Immature natural killer cell (primary cell): ENCODE results near the gene GLRA1. TPM values are rescaled to one million over a fixed set of nuclear protein-coding genes. Genes with fewer than 3 reads are reported as not detected.
"Not testable (repeated sequence)": the region's sequence is repeated elsewhere in the genome, so short reads cannot be mapped to it uniquely, and the experiment has no call there.

ENCODE experiments used
- DNase-seq, 3 donors: peaks; one replicate each; pipeline ENCODE4 v3.0.0; 2022; ENCODE audit warnings: mixed read lengths in 1 of 3
- H3K27ac Mint-ChIP-seq, 6 donors: one replicate each; pipeline ENCODE4 v1.8.0; 2020; ENCODE audit warnings: mixed read lengths in 6 of 6, mild to moderate bottlenecking in 5 of 6, inconsistent platforms in 4 of 6, moderate library complexity in 3 of 6
- H3K27me3 Mint-ChIP-seq, 3 donors: one replicate each; pipeline ENCODE4 v1.8.0; 2020 to 2021; ENCODE audit warnings: low read depth in 3 of 3, mild to moderate bottlenecking in 3 of 3, mixed read lengths in 3 of 3, moderate library complexity in 3 of 3, inconsistent platforms in 1 of 3
- H3K36me3 Mint-ChIP-seq, 3 donors: one replicate each; pipeline ENCODE4 v1.8.0; 2020; ENCODE audit warnings: mixed read lengths in 3 of 3, inconsistent platforms in 2 of 3, mild to moderate bottlenecking in 2 of 3
- H3K4me1 Mint-ChIP-seq, 2 donors: one replicate each; pipeline ENCODE4 v1.8.0; 2020; ENCODE audit warnings: inconsistent platforms in 2 of 2, mild to moderate bottlenecking in 2 of 2, mixed read lengths in 2 of 2, moderate library complexity in 1 of 2
- H3K4me3 Mint-ChIP-seq, 5 donors: one replicate each; pipeline ENCODE4 v1.8.0; 2020; ENCODE audit warnings: mild to moderate bottlenecking in 5 of 5, mixed read lengths in 5 of 5, inconsistent platforms in 3 of 5, moderate library complexity in 3 of 5
- H3K9me3 Mint-ChIP-seq, 6 donors: one replicate each; pipeline ENCODE4 v1.8.0; 2020; ENCODE audit warnings: mild to moderate bottlenecking in 6 of 6, mixed read lengths in 6 of 6, inconsistent platforms in 4 of 6, moderate library complexity in 3 of 6
- polyA plus RNA-seq, 3 donors: library from polyadenylated mRNA; unstranded; fragments of 300-500 nt; fragmentation: Illumina TruSeq; gene quantifications; one replicate each; pipeline ENCODE4 v1.2.3, GENCODE V29; 2021

The GLRA1 gene
- polyA plus RNA-seq, 3 donors from 2014 or later = not detected

DNA sequence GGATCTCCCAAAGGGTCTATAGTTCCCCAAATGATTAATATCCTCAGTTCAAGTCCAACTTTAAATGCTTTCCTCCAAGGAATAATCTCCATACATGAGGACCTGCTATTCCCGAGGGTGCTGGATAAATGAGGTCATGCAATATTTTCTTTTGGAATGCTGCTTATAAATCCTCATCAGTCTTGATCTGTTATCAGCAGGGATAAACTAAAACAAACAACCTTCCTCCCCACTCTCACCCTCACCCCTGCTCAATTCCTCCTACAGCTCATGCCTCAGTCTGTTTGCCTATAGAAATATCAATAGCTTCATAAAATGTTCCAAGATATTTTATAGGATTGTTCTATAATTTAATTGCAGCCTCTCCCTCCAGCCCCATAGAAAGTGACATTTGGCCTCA, 61.1 kb downstream of the GLRA1 start:
- Mint-ChIP-seq H3K9me3 (peaks cover 0 to 3% (median 0%) of the 10 kb centered on the region in 6 donors), H3K27ac (no peak overlapping the region), H3K36me3 (peaks cover 0 to 5% (median 0%) of the 10 kb centered on the region in 3 donors), H3K27me3 (peaks cover 0 to 5% (median 0%) of the 10 kb centered on the region in 3 donors), H3K4me1 (peaks cover 4% of the 10 kb centered on the region in 2 donors), H3K4me3 (no peak overlapping the region)
- no peak for DNase-seq

DNA sequence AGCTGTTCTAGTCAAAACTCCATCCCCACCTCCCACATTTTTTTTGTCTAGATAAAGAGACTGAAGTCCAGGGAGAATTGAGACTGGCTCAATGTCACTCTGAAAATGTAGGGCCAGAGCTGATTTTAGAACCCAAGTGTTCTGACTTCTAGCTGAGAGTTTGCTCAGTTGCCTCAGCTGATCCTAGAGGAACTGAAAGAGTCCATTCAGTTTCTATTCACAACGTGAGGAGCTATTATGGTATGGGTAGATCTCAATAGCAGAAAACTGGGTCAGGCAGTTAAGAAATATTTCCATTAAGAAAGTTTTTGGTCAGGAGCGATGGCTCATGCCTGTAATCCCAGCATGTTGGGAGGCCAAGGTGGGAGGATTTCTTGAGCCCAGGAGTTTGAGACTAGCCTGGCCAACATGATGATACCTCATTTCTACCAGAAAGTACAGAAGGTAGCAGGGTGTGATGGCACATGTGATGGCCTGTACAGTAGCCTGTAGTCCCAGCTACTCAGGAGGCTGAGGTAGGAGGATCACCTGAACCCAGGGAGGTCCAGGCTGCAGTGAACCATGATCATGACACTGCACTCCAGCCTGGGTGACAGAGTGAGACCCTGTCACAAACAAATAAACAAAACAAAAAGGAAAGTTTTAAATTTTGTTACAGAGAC, 61.7 kb downstream of the GLRA1 start:
- H3K36me3 Mint-ChIP-seq = peaks cover 0 to 5% (median 0%) of the 10 kb centered on the region in 3 donors
- no peak overlapping the region for H3K27ac Mint-ChIP-seq
- no peak overlapping the region for H3K4me3 Mint-ChIP-seq
- peaks cover 0 to 6% (median 0%) of the 10 kb centered on the region in 3 donors for H3K27me3 Mint-ChIP-seq
- DNase-seq = no peak
- peaks cover 0 to 3% (median 0%) of the 10 kb centered on the region in 6 donors for H3K9me3 Mint-ChIP-seq
- no peaks in the 10 kb centered on the region for H3K4me1 Mint-ChIP-seq

- DNase-seq, H3K4me3 Mint-ChIP-seq, H3K4me1 Mint-ChIP-seq, H3K9me3 Mint-ChIP-seq, H3K27me3 Mint-ChIP-seq, H3K36me3 Mint-ChIP-seq, H3K27ac Mint-ChIP-seq: not testable (repeated sequence)
These were observed 63.8 kb downstream of the GLRA1 start for GRCh38 chr5:151860867-151861266.

GRCh38 chr5:151856861-151857260, 67.8 kb downstream of the GLRA1 start:
- Mint-ChIP-seq H3K36me3 (peaks cover 0 to 4% (median 0%) of the 10 kb centered on the region in 3 donors), H3K4me1 (no peaks in the 10 kb centered on the region), H3K4me3 (no peak overlapping the region), H3K9me3 (peaks cover 0 to 3% (median 0%) of the 10 kb centered on the region in 6 donors), H3K27me3 (peaks cover 0 to 5% (median 0%) of the 10 kb centered on the region in 3 donors), H3K27ac (no peak overlapping the region)
- no peak for DNase-seq

GRCh38 chr5:151855701-151856100, 69.0 kb downstream of the GLRA1 start:
- H3K27me3 Mint-ChIP-seq = peaks cover 0 to 1% (median 0%) of the 10 kb centered on the region in 3 donors
- H3K27ac Mint-ChIP-seq = no peak overlapping the region
- H3K36me3 Mint-ChIP-seq = no peaks in the 10 kb centered on the region
- DNase-seq = no peak
- H3K9me3 Mint-ChIP-seq = no peaks in the 10 kb centered on the region
- H3K4me1 Mint-ChIP-seq = no peaks in the 10 kb centered on the region
- no peak overlapping the region for H3K4me3 Mint-ChIP-seq

GRCh38 chr5:151847871-151848270, 76.8 kb downstream of the GLRA1 start:
- Mint-ChIP-seq H3K9me3 (peaks cover 0 to 3% (median 0%) of the 10 kb centered on the region in 6 donors), H3K36me3 (no peaks in the 10 kb centered on the region), H3K4me1 (no peaks in the 10 kb centered on the region), H3K27me3 (peaks cover 0 to 2% (median 2%) of the 10 kb centered on the region in 3 donors), H3K27ac (no peak overlapping the region), H3K4me3 (no peak overlapping the region)
- no peak for DNase-seq

DNA sequence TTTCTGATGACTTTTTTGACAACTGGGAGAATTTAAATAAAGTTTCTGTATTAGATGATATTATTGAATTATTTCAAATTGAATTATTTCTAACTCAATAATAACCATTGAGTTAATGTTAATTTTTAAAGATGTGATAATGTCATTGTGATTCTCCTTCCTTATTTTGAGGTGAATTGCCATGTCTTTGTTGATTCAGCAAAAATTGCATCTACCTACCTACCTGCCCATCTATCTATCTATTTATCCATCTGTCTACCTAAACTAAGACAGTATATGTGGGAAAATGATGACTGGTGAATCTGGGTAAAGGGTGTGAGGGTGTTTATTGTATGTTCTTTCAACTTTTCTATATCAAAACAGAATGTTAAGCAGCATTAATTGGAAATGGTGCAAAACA, 77.9 kb downstream of the GLRA1 start:
- peaks cover 0 to 6% (median under 1%) of the 10 kb centered on the region in 6 donors for H3K9me3 Mint-ChIP-seq
- no peak overlapping the region for H3K4me3 Mint-ChIP-seq
- H3K27ac Mint-ChIP-seq = no peak overlapping the region
- no peaks in the 10 kb centered on the region for H3K4me1 Mint-ChIP-seq
- no peak for DNase-seq
- H3K36me3 Mint-ChIP-seq = no peaks in the 10 kb centered on the region
- peaks cover 0 to 2% (median 2%) of the 10 kb centered on the region in 3 donors for H3K27me3 Mint-ChIP-seq

GRCh38 chr5:151832843-151833242, 91.8 kb downstream of the GLRA1 start:
- DNase-seq, H3K27me3 Mint-ChIP-seq, H3K27ac Mint-ChIP-seq: not testable (repeated sequence)
- peaks cover 41 to 70% (median 60%) of the 10 kb centered on the region in 6 donors for H3K9me3 Mint-ChIP-seq
- peaks cover 21 to 25% of the 10 kb centered on the region in 2 donors for H3K4me1 Mint-ChIP-seq
- H3K36me3 Mint-ChIP-seq = peaks cover 18 to 24% (median 21%) of the 10 kb centered on the region in 3 donors
- peak overlapping the region in 1 of 5 donors; percentile 4 for H3K4me3 Mint-ChIP-seq

GRCh38 chr5:151829370-151829769, 95.3 kb downstream of the GLRA1 start:
- Mint-ChIP-seq H3K27ac (no peak overlapping the region), H3K9me3 (peaks cover 11 to 36% (median 30%) of the 10 kb centered on the region in 6 donors), H3K36me3 (peaks cover 16 to 24% (median 21%) of the 10 kb centered on the region in 3 donors), H3K4me3 (no peak overlapping the region), H3K27me3 (peaks cover 0 to 3% (median 2%) of the 10 kb centered on the region in 3 donors), H3K4me1 (peaks cover 21 to 27% of the 10 kb centered on the region in 2 donors)
- no peak for DNase-seq

DNA sequence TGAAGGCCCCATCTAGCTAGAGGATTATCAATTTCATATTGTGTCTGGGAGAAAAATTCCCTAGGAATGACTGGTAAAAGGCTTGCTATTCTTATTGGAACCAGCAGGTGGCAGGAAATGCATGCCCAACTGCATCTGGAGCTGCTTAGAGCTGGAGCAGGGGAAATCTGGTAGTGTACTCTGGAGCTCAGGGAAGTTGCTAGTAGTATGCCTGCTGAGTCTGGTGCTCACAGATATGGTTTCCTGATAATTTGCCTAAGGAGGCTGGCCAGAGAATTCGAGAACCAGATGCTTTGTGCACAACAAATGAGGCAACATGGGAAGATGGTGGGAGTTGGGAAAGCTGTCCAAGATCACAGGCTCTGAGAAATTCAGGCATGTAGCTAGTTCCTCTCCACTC, 99.2 kb downstream of the GLRA1 start:
- peak; percentile 11 to 40 (median 27) for DNase-seq
- Mint-ChIP-seq H3K4me1 (peaks cover 3 to 6% of the 10 kb centered on the region in 2 donors), H3K9me3 (peaks cover 0 to 2% (median 0%) of the 10 kb centered on the region in 6 donors), H3K4me3 (no peak overlapping the region), H3K27me3 (peaks cover 0 to 2% (median 0%) of the 10 kb centered on the region in 3 donors), H3K27ac (peak overlapping the region in 1 of 6 donors; percentile 30), H3K36me3 (peaks cover 0 to 14% (median 8%) of the 10 kb centered on the region in 3 donors)

DNA sequence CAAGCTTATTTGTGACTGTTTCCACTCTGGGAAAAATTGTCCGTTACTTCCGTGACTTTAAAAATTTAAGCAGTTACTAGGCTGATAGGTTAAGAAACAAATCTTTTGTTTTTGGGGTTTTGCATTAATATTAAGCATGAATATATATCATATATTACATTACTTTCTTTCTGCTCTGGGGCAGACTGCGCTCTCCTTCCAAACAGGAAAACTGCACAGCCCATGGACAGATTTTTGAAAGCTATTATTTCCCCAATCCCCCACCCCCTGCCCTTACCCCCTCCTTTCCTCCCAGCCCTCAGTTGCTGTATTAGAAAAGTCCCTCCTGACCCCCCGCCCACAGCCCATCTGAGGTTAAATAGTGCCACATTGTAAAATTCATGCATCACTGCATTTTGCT, 102.5 kb downstream of the GLRA1 start:
- peaks cover 2 to 9% of the 10 kb centered on the region in 2 donors for H3K4me1 Mint-ChIP-seq
- H3K36me3 Mint-ChIP-seq = peaks cover 0 to 9% (median 5%) of the 10 kb centered on the region in 3 donors
- H3K27ac Mint-ChIP-seq = peak overlapping the region in 1 of 6 donors; percentile 23
- peaks cover 0 to 2% (median 0%) of the 10 kb centered on the region in 3 donors for H3K27me3 Mint-ChIP-seq
- DNase-seq = no peak
- H3K9me3 Mint-ChIP-seq = no peaks in the 10 kb centered on the region
- H3K4me3 Mint-ChIP-seq = no peak overlapping the region

DNA sequence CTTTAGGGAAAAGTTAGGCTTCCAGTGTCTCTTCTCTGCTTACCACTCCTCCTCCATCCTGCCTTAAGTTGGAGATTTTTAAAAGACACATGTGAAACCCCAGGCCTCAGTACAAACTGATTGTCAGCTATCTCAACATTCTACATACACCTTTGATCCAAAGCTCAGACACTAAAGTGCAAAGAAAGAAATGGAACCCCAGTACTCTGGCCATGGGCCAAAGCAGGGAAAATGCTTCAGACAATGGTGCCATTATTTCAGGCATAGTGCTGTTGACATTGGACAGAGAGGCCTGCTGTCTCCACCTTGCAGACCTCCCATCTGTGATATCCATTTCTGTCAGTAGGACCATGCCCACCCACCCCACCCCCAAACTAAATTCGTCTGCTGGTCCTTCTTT, 103.7 kb downstream of the GLRA1 start:
- peak overlapping the region in 1 of 6 donors; percentile 15 for H3K27ac Mint-ChIP-seq
- H3K27me3 Mint-ChIP-seq = peaks cover 0 to 2% (median 0%) of the 10 kb centered on the region in 3 donors
- no peaks in the 10 kb centered on the region for H3K9me3 Mint-ChIP-seq
- peaks cover 2 to 9% of the 10 kb centered on the region in 2 donors for H3K4me1 Mint-ChIP-seq
- DNase-seq = no peak
- peaks cover 0 to 6% (median 5%) of the 10 kb centered on the region in 3 donors for H3K36me3 Mint-ChIP-seq
- no peak overlapping the region for H3K4me3 Mint-ChIP-seq

GRCh38 chr5:151820271-151820670, 104.4 kb downstream of the GLRA1 start:
- no peak for DNase-seq
- Mint-ChIP-seq H3K36me3 (peaks cover 0 to 6% (median 5%) of the 10 kb centered on the region in 3 donors), H3K9me3 (no peaks in the 10 kb centered on the region), H3K4me3 (no peak overlapping the region), H3K27me3 (peaks cover 0 to 2% (median 0%) of the 10 kb centered on the region in 3 donors), H3K4me1 (peaks cover 0 to 9% of the 10 kb centered on the region in 2 donors), H3K27ac (no peak overlapping the region)

DNA sequence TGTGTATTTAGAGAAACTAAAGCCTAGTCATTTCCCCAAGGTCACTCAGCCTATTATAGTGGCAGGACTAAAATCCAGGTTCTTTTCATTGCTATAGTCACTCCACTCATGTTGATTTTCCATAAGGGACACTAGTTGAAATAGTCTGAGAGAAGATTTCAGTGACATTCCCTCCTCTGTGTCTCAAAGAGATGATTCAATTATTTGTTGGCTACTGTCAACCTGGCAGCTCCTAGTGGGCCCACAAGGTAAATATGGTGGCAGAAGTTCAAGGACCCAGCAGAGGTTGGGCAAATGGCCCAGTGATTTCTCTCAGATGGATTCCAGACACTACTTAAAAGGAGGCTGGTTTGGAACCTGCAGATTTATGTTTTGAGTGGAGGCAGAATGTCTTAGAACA, 104.8 kb downstream of the GLRA1 start:
- DNase-seq = no peak
- H3K4me3 Mint-ChIP-seq = no peak overlapping the region
- no peak overlapping the region for H3K27ac Mint-ChIP-seq
- H3K27me3 Mint-ChIP-seq = peaks cover 0 to 2% (median 0%) of the 10 kb centered on the region in 3 donors
- peaks cover 0 to 9% of the 10 kb centered on the region in 2 donors for H3K4me1 Mint-ChIP-seq
- H3K9me3 Mint-ChIP-seq = no peaks in the 10 kb centered on the region
- peaks cover 0 to 6% (median 5%) of the 10 kb centered on the region in 3 donors for H3K36me3 Mint-ChIP-seq
